Cardiac fibroblast (primary cell): ENCODE results near the gene TTBK1.

ENCODE experiments used
- DNase-seq, 2 donors: peaks; one replicate each; pipeline versions ENCODE4 v3.0.0 to v3.0.0-alpha.2; 2010; ENCODE audit warnings: low read depth in 2 of 2
- H3K4me3 ChIP-seq, 2 donors: replicated peaks in 1 of 2; 1 replicate in 1 of 2; 2 replicates in 1 of 2; pipeline ENCODE4 v1.5.1; 2011; ENCODE audit warnings: low read depth in 2 of 2, low read length in 2 of 2, mild to moderate bottlenecking in 2 of 2, moderate library complexity in 1 of 2
- TF ChIP-seq, protein P1 (sequence below): IDR thresholded peaks from one replicate; pipeline ENCODE4 v1.5.1; 2011; ENCODE audit warnings: low read depth, mild to moderate bottlenecking, low read length, inconsistent platforms

The TTBK1 gene

DNA sequence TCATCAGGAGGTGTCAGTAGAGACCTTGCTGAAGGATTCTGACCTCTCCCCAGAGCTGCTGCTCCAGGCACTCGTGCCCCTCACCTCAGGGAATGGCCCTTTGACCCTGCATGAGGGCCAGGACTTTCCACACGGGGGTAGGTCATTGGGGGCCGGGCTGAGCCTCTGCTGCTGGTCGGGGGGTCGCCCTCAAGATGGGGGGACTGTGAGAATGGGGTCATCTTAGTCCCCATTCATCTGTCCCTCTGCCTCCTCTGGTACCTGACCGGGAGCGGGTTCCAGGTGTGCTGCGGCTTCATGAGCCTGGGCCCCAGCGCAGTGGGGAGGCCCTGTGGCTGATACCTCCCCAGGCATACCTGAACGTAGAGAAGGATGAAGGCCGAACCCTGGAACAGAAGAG is 29.9 kb upstream of the TTBK1 start:
- H3K4me3 ChIP-seq = no peak overlapping the region
- TF ChIP-seq, protein P1, sequence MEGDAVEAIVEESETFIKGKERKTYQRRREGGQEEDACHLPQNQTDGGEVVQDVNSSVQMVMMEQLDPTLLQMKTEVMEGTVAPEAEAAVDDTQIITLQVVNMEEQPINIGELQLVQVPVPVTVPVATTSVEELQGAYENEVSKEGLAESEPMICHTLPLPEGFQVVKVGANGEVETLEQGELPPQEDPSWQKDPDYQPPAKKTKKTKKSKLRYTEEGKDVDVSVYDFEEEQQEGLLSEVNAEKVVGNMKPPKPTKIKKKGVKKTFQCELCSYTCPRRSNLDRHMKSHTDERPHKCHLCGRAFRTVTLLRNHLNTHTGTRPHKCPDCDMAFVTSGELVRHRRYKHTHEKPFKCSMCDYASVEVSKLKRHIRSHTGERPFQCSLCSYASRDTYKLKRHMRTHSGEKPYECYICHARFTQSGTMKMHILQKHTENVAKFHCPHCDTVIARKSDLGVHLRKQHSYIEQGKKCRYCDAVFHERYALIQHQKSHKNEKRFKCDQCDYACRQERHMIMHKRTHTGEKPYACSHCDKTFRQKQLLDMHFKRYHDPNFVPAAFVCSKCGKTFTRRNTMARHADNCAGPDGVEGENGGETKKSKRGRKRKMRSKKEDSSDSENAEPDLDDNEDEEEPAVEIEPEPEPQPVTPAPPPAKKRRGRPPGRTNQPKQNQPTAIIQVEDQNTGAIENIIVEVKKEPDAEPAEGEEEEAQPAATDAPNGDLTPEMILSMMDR = no peak
- no peak for DNase-seq

DNA sequence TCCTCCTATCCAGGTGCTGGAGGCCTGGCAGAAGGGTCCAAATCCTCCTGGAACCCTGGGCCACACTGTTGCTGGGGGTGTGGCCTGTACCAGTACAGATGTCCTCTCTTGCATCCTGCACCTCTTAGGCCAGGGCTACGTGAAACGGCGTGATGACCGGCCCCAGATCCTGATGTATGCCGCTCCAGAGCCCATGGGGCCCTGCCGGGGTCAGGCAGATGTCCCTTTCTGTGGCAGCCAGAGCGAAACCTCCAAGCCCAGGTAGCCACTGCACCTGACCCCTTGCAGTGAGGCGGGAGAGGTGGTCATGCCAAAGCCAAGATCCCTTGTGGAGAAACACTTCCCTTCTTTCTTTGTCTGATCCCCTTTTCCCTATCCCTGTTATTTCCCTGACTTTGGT is 28.2 kb upstream of the TTBK1 start:
- TF ChIP-seq, protein P1 = no peak
- DNase-seq = no peak

DNA sequence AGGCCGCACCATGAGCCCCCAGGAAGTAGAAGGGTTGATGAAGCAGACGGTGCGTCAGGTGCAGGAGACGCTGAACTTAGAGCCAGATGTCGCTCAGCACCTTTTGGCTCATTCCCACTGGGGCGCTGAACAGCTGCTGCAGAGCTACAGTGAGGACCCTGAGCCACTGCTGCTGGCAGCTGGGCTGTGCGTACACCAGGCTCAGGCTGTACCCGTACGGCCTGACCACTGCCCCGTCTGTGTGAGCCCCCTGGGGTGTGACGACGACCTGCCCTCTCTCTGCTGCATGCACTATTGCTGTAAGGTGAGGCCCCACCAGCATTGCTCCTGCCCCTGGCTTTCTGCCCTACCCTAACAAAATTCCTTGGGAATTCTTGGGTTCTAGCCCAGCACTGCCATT is 27.1 kb upstream of the TTBK1 start:
- no peak for DNase-seq
- no peak overlapping the region for H3K4me3 ChIP-seq
- TF ChIP-seq, protein P1 = no peak

More for the DNA sequence above, 28.2 kb upstream of the TTBK1 start:
- H3K4me3 ChIP-seq = no peak overlapping the region

DNA sequence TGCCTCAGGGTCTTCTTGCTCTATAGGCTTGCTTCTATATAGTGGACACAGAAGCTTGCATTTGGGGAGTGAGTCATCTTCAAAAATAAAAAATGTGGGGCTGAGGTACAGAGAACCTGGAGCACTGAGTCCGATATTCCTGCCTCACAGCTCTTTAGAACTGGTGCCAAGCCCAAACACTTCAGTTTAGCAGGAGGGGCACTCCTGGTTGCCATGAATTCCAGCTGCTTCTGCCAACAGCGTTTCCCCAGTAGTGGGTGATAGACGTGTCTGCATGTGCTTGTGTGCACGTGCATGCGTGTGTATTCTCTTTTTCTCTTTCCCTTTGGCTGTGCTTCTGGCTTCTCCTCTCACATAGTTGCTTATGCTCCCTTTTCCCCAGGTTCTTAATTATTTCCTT is 25.9 kb upstream of the TTBK1 start:
- no peak for DNase-seq
- H3K4me3 ChIP-seq = no peak overlapping the region
- TF ChIP-seq, protein P1 = no peak

DNA sequence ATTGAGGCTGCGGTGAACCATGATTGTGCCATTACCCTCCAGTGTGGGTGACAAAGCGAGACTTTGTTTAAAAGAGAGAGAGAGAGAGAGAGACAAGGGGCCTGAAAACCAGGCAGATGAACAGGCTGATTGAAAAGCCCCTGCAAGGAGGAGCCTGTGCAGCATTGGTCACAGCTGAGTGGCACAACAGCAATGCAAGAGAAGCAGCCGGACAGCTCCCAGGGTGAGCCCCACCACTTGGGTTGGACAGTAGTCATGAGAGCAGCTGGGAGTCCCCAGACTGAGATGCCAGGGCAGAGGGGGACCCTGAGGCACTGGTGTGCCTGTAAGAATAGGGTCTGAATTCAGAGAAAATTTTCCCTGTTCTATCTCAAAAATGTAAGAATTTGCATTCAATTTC is 24.2 kb upstream of the TTBK1 start:
- TF ChIP-seq, protein P1 = no peak
- no peak overlapping the region for H3K4me3 ChIP-seq
- no peak for DNase-seq

DNA sequence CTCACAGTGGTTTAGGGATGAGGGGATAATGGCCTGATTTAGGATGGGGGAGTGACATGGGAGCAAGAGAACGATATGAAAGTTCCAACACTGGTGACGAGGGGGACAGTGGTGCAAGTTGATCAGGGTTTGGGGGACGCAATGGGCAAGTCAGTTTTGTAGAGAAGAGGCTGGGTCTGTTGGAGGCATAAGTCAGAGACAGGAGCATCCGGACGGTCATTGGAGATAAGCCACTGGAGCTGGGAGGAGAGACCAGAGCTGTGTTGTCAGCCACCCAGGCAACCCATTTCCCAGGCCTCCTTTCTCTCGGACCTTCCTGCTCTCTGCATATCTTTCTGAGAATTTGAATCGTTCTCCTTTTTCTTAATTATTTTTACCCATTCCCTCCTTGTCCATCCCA is 23.5 kb upstream of the TTBK1 start:
- DNase-seq = no peak

DNA sequence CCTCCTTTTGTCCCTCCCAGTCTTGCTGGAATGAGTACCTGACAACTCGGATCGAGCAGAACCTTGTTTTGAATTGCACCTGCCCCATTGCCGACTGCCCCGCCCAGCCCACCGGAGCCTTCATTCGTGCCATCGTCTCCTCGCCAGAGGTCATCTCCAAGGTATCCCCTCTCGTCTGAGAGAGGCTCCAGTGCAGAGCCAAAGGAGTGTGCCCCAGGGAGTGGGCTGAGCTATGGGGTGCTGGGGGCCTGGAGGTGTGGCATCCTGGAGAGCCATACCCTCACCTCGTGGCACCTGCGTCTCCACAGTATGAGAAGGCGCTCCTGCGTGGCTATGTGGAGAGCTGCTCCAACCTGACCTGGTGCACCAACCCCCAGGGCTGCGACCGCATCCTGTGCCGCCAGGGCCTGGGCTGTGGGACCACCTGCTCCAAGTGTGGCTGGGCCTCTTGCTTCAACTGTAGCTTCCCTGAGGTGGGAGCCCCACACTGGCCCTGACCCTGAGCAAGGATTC is 22.8 kb upstream of the TTBK1 start:
- no peak for DNase-seq
- no peak overlapping the region for H3K4me3 ChIP-seq
- TF ChIP-seq, protein P1 = no peak

More for the DNA sequence above, 23.5 kb upstream of the TTBK1 start:
- TF ChIP-seq, protein P1 = no peak
- no peak overlapping the region for H3K4me3 ChIP-seq
